Type B pancreatic cell (in vitro differentiated cells): Measurements from ENCODE around the gene GATA1. TPM values are rescaled to one million over a fixed set of nuclear protein-coding genes. Genes with fewer than 3 reads are reported as not detected.

Source experiments
- DNase-seq: peaks from one replicate; pipeline ENCODE4 v3.0.0; 2021; ENCODE audit warnings: mixed read lengths; ENCODE audit not compliant: unreplicated experiment; ENCODE audit errors: extremely low spot score
- H3K27ac Mint-ChIP-seq: 2 replicates; pipeline ENCODE4 v1.8.0; 2021; ENCODE audit warnings: mild to moderate bottlenecking, mixed read lengths
- H3K27me3 Mint-ChIP-seq: 2 replicates; pipeline ENCODE4 v1.8.0; 2021; ENCODE audit warnings: mixed read lengths
- H3K36me3 Mint-ChIP-seq: 2 replicates; pipeline ENCODE4 v1.8.0; 2021; ENCODE audit warnings: mixed read lengths
- H3K4me1 Mint-ChIP-seq: one replicate; pipeline ENCODE4 v1.8.0; 2021; ENCODE audit warnings: mixed read lengths; ENCODE audit not compliant: unreplicated experiment
- H3K4me3 Mint-ChIP-seq: 2 replicates; pipeline ENCODE4 v1.8.0; 2021; ENCODE audit warnings: mild to moderate bottlenecking, mixed read lengths
- H3K9me3 Mint-ChIP-seq: 2 replicates; pipeline ENCODE4 v1.8.0; 2021; ENCODE audit warnings: mixed read lengths
- total RNA-seq: library from RNA; stranded (reverse); gene quantifications from 2 replicates; pipeline ENCODE4 v1.2.1, GENCODE V29; 2021; ENCODE audit warnings: low replicate concordance
- TF ChIP-seq, protein P1 (sequence below): fragments of 200-600 bp; sonication (generic); conservative IDR thresholded peaks from 2 replicates; pipeline ENCODE4 v1.5.0; 2021; ENCODE audit warnings: antibody characterized with exemption, mild to moderate bottlenecking

Gene GATA1
- total RNA-seq, 1 donor from 2014 or later, result not detected

- no peaks in the 10 kb centered on the region for H3K36me3 Mint-ChIP-seq
- TF ChIP-seq, protein P1, sequence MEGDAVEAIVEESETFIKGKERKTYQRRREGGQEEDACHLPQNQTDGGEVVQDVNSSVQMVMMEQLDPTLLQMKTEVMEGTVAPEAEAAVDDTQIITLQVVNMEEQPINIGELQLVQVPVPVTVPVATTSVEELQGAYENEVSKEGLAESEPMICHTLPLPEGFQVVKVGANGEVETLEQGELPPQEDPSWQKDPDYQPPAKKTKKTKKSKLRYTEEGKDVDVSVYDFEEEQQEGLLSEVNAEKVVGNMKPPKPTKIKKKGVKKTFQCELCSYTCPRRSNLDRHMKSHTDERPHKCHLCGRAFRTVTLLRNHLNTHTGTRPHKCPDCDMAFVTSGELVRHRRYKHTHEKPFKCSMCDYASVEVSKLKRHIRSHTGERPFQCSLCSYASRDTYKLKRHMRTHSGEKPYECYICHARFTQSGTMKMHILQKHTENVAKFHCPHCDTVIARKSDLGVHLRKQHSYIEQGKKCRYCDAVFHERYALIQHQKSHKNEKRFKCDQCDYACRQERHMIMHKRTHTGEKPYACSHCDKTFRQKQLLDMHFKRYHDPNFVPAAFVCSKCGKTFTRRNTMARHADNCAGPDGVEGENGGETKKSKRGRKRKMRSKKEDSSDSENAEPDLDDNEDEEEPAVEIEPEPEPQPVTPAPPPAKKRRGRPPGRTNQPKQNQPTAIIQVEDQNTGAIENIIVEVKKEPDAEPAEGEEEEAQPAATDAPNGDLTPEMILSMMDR, result no peak
- no peak for DNase-seq
- peak overlapping the region; percentile 91 for H3K4me3 Mint-ChIP-seq
- H3K27ac Mint-ChIP-seq, result peak overlapping the region; percentile 74
- peaks cover 52% of the 10 kb centered on the region for H3K27me3 Mint-ChIP-seq
- no peaks in the 10 kb centered on the region for H3K9me3 Mint-ChIP-seq
- no peaks in the 10 kb centered on the region for H3K4me1 Mint-ChIP-seq
Observed at GRCh38 chrX:48834383-48834709, 48.0 kb downstream of the GATA1 start.

- H3K9me3 Mint-ChIP-seq, result no peaks in the 10 kb centered on the region
- no peaks in the 10 kb centered on the region for H3K36me3 Mint-ChIP-seq
- no peak for DNase-seq
- no peaks in the 10 kb centered on the region for H3K4me1 Mint-ChIP-seq
- TF ChIP-seq, protein P1, result no peak
- H3K27ac Mint-ChIP-seq, result peak within 1 kb of the TSS; percentile 74
- peak within 1 kb of the TSS; percentile 91 for H3K4me3 Mint-ChIP-seq
- H3K27me3 Mint-ChIP-seq, result peaks cover 41% of the 10 kb centered on the region
Observed at GRCh38 chrX:48835524-48836329, 49.3 kb downstream of the GATA1 start, which contains the start of gene PCSK1N. TSS of gene PCSK1N (minus strand) at chrX:48835610. CDS start at chrX:48835532, 78 bp downstream.

GRCh38 chrX:48839686-48840085, 53.3 kb downstream of the GATA1 start:
- no peak for DNase-seq
- TF ChIP-seq, protein P1, result no peak
- H3K36me3 Mint-ChIP-seq, result no peaks in the 10 kb centered on the region
- H3K27ac Mint-ChIP-seq, result no peak overlapping the region
- no peaks in the 10 kb centered on the region for H3K9me3 Mint-ChIP-seq
- peaks cover 13% of the 10 kb centered on the region for H3K27me3 Mint-ChIP-seq
- no peaks in the 10 kb centered on the region for H3K4me1 Mint-ChIP-seq
- H3K4me3 Mint-ChIP-seq, result no peak overlapping the region

Other genes starting within 250 kb of the GATA1 start
- gene TBC1D25, start 246.9 kb upstream of the GATA1 start, total RNA-seq, result 10.6 and 12.8 TPM in 2 replicates
- 131 and 178 TPM in 2 replicates for gene RBM3, start 212.1 kb upstream of the GATA1 start, total RNA-seq
- 80.2 and 96.1 TPM in 2 replicates for gene WDR13, start 189.1 kb upstream of the GATA1 start, total RNA-seq
- 0.62 and 0.82 TPM in 2 replicates for gene WAS, start 102.8 kb upstream of the GATA1 start, total RNA-seq
- gene SUV39H1, start 89.9 kb upstream of the GATA1 start, total RNA-seq, result 6.4 and 11.5 TPM in 2 replicates
- not detected in 2 replicates for gene GLOD5, start 24.8 kb upstream of the GATA1 start, total RNA-seq
- gene HDAC6, start 15.5 kb downstream of the GATA1 start, total RNA-seq, result 104 and 151 TPM in 2 replicates
- gene ERAS, start 39.9 kb downstream of the GATA1 start, total RNA-seq, result 0.51 TPM in 1 of 2 replicates, not detected in the other
- 109 and 246 TPM in 2 replicates for gene PCSK1N, start 49.0 kb downstream of the GATA1 start, total RNA-seq
- gene TIMM17B, start 111.2 kb downstream of the GATA1 start, total RNA-seq, result 64.4 and 77.4 TPM in 2 replicates
- 58.6 and 77.9 TPM in 2 replicates for gene PQBP1, start 111.3 kb downstream of the GATA1 start, total RNA-seq
- 33.3 and 79.0 TPM in 2 replicates for gene SLC35A2, start 125.1 kb downstream of the GATA1 start, total RNA-seq
- gene PIM2, start 132.4 kb downstream of the GATA1 start, total RNA-seq, result 9.3 and 11.5 TPM in 2 replicates
- gene OTUD5, start 171.0 kb downstream of the GATA1 start, total RNA-seq, result 49.5 and 53.1 TPM in 2 replicates
- gene KCND1, start 185.3 kb downstream of the GATA1 start, total RNA-seq, result 3.0 and 3.8 TPM in 2 replicates
- gene GRIPAP1, start 215.7 kb downstream of the GATA1 start, total RNA-seq, result 43.3 and 54.7 TPM in 2 replicates